Calu3 (cell line): ENCODE measurements around the gene KCNJ15. TPM values are rescaled to one million over a fixed set of nuclear protein-coding genes. Genes with fewer than 3 reads are reported as not detected.

Source experiments
- BruUV-seq: library from RNA; stranded (reverse); fragments of 400-500 nt; replicated peaks from 2 replicates; lab custom pipeline; 2021; lab: Mats Ljungman, UMichigan
- CTCF ChIA-PET: fragments of 300-600 bp; sonication (Branson Sonifier 250); formaldehyde crosslinking; loops from one replicate; lab custom pipeline; 2022; ENCODE audit warnings: antibody characterized with exemption; lab: Charles Lee
- DNase-seq: peaks from one replicate; pipeline ENCODE4 v3.0.0; 2022
- H3K27ac Mint-ChIP-seq: one replicate; pipeline ENCODE4 v1.8.0; 2022; ENCODE audit warnings: mixed read lengths; ENCODE audit not compliant: unreplicated experiment
- H3K27me3 Mint-ChIP-seq: one replicate; pipeline ENCODE4 v1.8.0; 2022; ENCODE audit warnings: mixed read lengths; ENCODE audit not compliant: unreplicated experiment
- H3K36me3 Mint-ChIP-seq: one replicate; pipeline ENCODE4 v1.8.0; 2022; ENCODE audit warnings: mild to moderate bottlenecking, moderate library complexity, mixed read lengths; ENCODE audit not compliant: insufficient read depth, unreplicated experiment
- H3K4me1 Mint-ChIP-seq: one replicate; pipeline ENCODE4 v1.8.0; 2022; ENCODE audit warnings: mild to moderate bottlenecking, low read depth, mixed read lengths; ENCODE audit not compliant: unreplicated experiment
- H3K4me3 Mint-ChIP-seq: one replicate; pipeline ENCODE4 v1.8.0; 2022; ENCODE audit warnings: mild to moderate bottlenecking, low read depth, moderate library complexity, mixed read lengths; ENCODE audit not compliant: unreplicated experiment
- H3K9me3 Mint-ChIP-seq: one replicate; pipeline ENCODE4 v1.8.0; 2022; ENCODE audit warnings: low read depth, mixed read lengths; ENCODE audit not compliant: unreplicated experiment
- intact Hi-C: fragments of 100-400 bp; cut with micrococcal nuclease; formaldehyde crosslinking; loops from one replicate; pipeline ENCODE4 v1.10.0; 2022; ENCODE audit not compliant: unreplicated experiment
- total RNA-seq: library from RNA; stranded (reverse); gene quantifications from 2 replicates; pipeline ENCODE4 v1.2.3, GENCODE V29; 2022
- TF ChIP-seq, protein P1 (sequence below): fragments of 200-600 bp; IDR thresholded peaks from one replicate; pipeline ENCODE4 v1.8.0; 2022; ENCODE audit warnings: antibody characterized with exemption; ENCODE audit not compliant: unreplicated experiment

The KCNJ15 gene
- total RNA-seq, 1 experiment from 2014 or later, result 48.0 TPM

GRCh38 chr21:38340131-38340530 is 83.3 kb downstream of the KCNJ15 start:
- TF ChIP-seq, protein P1, sequence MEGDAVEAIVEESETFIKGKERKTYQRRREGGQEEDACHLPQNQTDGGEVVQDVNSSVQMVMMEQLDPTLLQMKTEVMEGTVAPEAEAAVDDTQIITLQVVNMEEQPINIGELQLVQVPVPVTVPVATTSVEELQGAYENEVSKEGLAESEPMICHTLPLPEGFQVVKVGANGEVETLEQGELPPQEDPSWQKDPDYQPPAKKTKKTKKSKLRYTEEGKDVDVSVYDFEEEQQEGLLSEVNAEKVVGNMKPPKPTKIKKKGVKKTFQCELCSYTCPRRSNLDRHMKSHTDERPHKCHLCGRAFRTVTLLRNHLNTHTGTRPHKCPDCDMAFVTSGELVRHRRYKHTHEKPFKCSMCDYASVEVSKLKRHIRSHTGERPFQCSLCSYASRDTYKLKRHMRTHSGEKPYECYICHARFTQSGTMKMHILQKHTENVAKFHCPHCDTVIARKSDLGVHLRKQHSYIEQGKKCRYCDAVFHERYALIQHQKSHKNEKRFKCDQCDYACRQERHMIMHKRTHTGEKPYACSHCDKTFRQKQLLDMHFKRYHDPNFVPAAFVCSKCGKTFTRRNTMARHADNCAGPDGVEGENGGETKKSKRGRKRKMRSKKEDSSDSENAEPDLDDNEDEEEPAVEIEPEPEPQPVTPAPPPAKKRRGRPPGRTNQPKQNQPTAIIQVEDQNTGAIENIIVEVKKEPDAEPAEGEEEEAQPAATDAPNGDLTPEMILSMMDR, result no peak
- H3K4me3 Mint-ChIP-seq, result no peak overlapping the region
- CTCF ChIA-PET, result no interaction called here
- no peak overlapping the region for H3K27ac Mint-ChIP-seq
- H3K36me3 Mint-ChIP-seq, result no peaks in the 10 kb centered on the region
- peaks cover 3% of the 10 kb centered on the region for H3K9me3 Mint-ChIP-seq
- DNase-seq, result no peak
- intact Hi-C loops, result no loop called here
- BruUV-seq, result no TSS peak
- H3K27me3 Mint-ChIP-seq, result no peaks in the 10 kb centered on the region
- peaks cover 20% of the 10 kb centered on the region for H3K4me1 Mint-ChIP-seq

GRCh38 chr21:38341546-38342012 is 84.8 kb downstream of the KCNJ15 start:
- BruUV-seq, result no TSS peak
- H3K9me3 Mint-ChIP-seq, result peaks cover 4% of the 10 kb centered on the region
- no peak overlapping the region for H3K4me3 Mint-ChIP-seq
- TF ChIP-seq, protein P1, result no peak
- intact Hi-C loops, result no loop called here
- no peak for DNase-seq
- CTCF ChIA-PET, result no interaction called here
- H3K27me3 Mint-ChIP-seq, result no peaks in the 10 kb centered on the region
- H3K36me3 Mint-ChIP-seq, result no peaks in the 10 kb centered on the region
- peaks cover 20% of the 10 kb centered on the region for H3K4me1 Mint-ChIP-seq
- no peak overlapping the region for H3K27ac Mint-ChIP-seq

DNA sequence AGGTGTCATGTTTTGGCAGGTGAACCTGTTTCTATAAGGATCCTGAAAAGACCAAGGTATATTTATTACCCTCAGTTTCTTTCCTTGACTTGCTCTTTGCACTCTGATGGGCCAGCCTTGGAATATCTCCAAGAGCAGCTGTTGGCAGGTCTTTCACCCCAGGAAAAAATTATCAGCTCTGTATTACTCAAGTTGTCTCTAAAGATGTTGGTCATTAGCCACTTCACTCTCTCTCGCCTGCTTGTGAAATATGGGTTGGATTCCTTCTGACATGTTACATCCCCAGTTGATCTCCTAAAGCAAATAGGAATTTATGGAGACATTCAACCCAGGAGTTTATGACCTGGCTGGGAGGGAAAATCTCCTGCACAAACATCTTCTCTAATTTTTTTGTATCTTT is 85.9 kb downstream of the KCNJ15 start:
- CTCF ChIA-PET, result interaction anchor here (1.4 to 1.6 kb wide), 3 partner anchors 10 to 172 kb away, joined by 5 to 8 read pairs (median 7); no protein-coding TSS in a partner anchor
- peaks cover 20% of the 10 kb centered on the region for H3K4me1 Mint-ChIP-seq
- no peaks in the 10 kb centered on the region for H3K36me3 Mint-ChIP-seq
- intact Hi-C loops, result no loop called here
- peaks cover 5% of the 10 kb centered on the region for H3K9me3 Mint-ChIP-seq
- no peak overlapping the region for H3K4me3 Mint-ChIP-seq
- H3K27ac Mint-ChIP-seq, result peak overlapping the region; percentile 8
- no peaks in the 10 kb centered on the region for H3K27me3 Mint-ChIP-seq
- TF ChIP-seq, protein P1, result no peak
- DNase-seq, result no peak
- no TSS peak for BruUV-seq

GRCh38 chr21:38343691-38344090 is 86.9 kb downstream of the KCNJ15 start:
- TF ChIP-seq, protein P1, result no peak
- peaks cover 20% of the 10 kb centered on the region for H3K4me1 Mint-ChIP-seq
- no peaks in the 10 kb centered on the region for H3K36me3 Mint-ChIP-seq
- H3K9me3 Mint-ChIP-seq, result peaks cover 5% of the 10 kb centered on the region
- BruUV-seq, result no TSS peak
- CTCF ChIA-PET, result interaction anchor here (0.6 to 1.6 kb wide), 7 partner anchors 9 to 173 kb away, joined by 3 to 8 read pairs (median 5); no protein-coding TSS in a partner anchor
- intact Hi-C loops, result no loop called here
- no peak overlapping the region for H3K4me3 Mint-ChIP-seq
- H3K27me3 Mint-ChIP-seq, result no peaks in the 10 kb centered on the region
- peak; percentile 52 for DNase-seq
- H3K27ac Mint-ChIP-seq, result peak overlapping the region; percentile 8
